ENCODE results near the gene CDK19. TPM values are rescaled to one million over a fixed set of nuclear protein-coding genes. Genes with fewer than 3 reads are reported as not detected.

CDK19 gene
- total and polyA plus RNA-seq, 2 of the 13 experiments (the other 11 are each of a cell fraction or from before 2014, with no cell fraction given), result 13.4 to 27.0 TPM

- TF ChIP-seq PRDM15 (CRISPR knock-in tag; IDR thresholded peaks at IDR 0.05) (no peak), ZNF350 (CRISPR knock-in tag; IDR thresholded peaks at IDR 0.05; ENCODE audit: borderline replicate concordance, low read depth) (no peak)
These were observed 66.8 kb downstream of the CDK19 start (continued) for GRCh38 chr6:110748453-110748852.

GRCh38 chr6:110746680-110747079 lies 68.6 kb downstream of the CDK19 start:
- peak; percentile 81 for FAIRE-seq
- Histone ChIP-seq H3K4me2 (ENCODE audit: low read depth, low read length) (peak overlapping the region; percentile 71), H3K79me2 (ENCODE audit: insufficient read depth, low read length) (peaks cover 47% of the 10 kb centered on the region), H3K9me3 (ENCODE audit: low read length) (peaks cover 20% of the 10 kb centered on the region), H3K27me3 (ENCODE audit: control insufficient read depth in 1 of 2, insufficient read depth in 2 of 2, low read length in 2 of 2) (no peaks in the 10 kb centered on the region), H3K36me3 (replicated peaks in 1 of 2; ENCODE audit: control insufficient read depth in 1 of 2, insufficient read depth in 2 of 2, low read length in 2 of 2) (peaks cover 0 to 19% of the 10 kb centered on the region in 2 experiments; a peak in 1 of 5 replicates), H3K4me3 (replicated peaks in 1 of 3; ENCODE audit: insufficient read depth in 1 of 3, low read depth in 2 of 3, low read length in 3 of 3) (peak overlapping the region; percentile 47 to 63 (median 48); a peak in 5 of 6 replicates), H2AFZ (ENCODE audit: low read length) (no peak overlapping the region), H4K20me1 (ENCODE audit: insufficient read depth, low read length) (no peaks in the 10 kb centered on the region), H3K4me1 (ENCODE audit: insufficient read depth, low read length) (peaks cover 57% of the 10 kb centered on the region), H3K9ac (ENCODE audit: insufficient read depth, low read depth, low read length) (peak overlapping the region; percentile 69), H3K27ac (ENCODE audit: extremely low read length, insufficient read depth, low read length) (peak overlapping the region; percentile 81)
- ATAC-seq, result peak; percentile 99
- 0% methylated on average over 1 of the region's 1 CpG for WGBS (ENCODE audit: low lambda C conversion rate)
- no TSS peak for BruUV-seq (replicated peaks)
- CTCF ChIA-PET (ENCODE audit: low intra/inter-chr PET ratio, low total read pairs), result no interaction called here
- DNase-seq (ENCODE audit: low spot score), result peak; percentile 93
- intact Hi-C loops (cut with micrococcal nuclease; ENCODE audit: unreplicated experiment), result loop anchor here (2.0 kb wide), 1 partner anchor 68 kb away; the partner anchor contains the start of gene CDK19
- POLR2A ChIA-PET, result interaction anchor here (1.2 to 3.7 kb wide), 4 partner anchors 9 to 129 kb away, joined by 3 to 33 read pairs (median 20); partner anchors contain the start of genes AMD1 and CDK19
- in situ Hi-C loops (cut with HindIII; ENCODE audit: extremely low pct_ligation_motif_present, low pct_unique_long_range_greater_than_20kb), result no loop called here
- no peak for TF ChIP-seq ADNP (CRISPR knock-in tag; IDR thresholded peaks at IDR 0.05)
- peak; percentile 42; the same call in 1 of the 2 replicates for TF ChIP-seq GATA4 (IDR thresholded peaks at IDR 0.05; ENCODE audit: borderline replicate concordance, low read depth)
- TF ChIP-seq ZNF234 (CRISPR knock-in tag; conservative IDR thresholded peaks at IDR 0.05), result no peak
- no peak for TF ChIP-seq ZNF138 (CRISPR knock-in tag; IDR thresholded peaks at IDR 0.05; ENCODE audit: low read depth)
- no peak for TF ChIP-seq SNAI1 (CRISPR knock-in tag; IDR thresholded peaks at IDR 0.05; ENCODE audit: borderline replicate concordance)
- TF ChIP-seq TMF1 (CRISPR knock-in tag; IDR thresholded peaks at IDR 0.05; ENCODE audit: low read depth), result no peak
- TF ChIP-seq FOXP4 (CRISPR knock-in tag; IDR thresholded peaks at IDR 0.05), result no peak; the same call in 1 of the 2 replicates
- no peak for TF ChIP-seq ZNF333 (CRISPR knock-in tag; IDR thresholded peaks at IDR 0.05; ENCODE audit: borderline replicate concordance)
- 0 out of 2 replicates have a peak, but pooled peaks have one; percentile 19 for TF ChIP-seq GATAD1 (CRISPR knock-in tag; IDR thresholded peaks at IDR 0.05)
- no peak for TF ChIP-seq ZFP91 (CRISPR knock-in tag; IDR thresholded peaks at IDR 0.05; ENCODE audit: borderline replicate concordance)
- peak; percentile 99 for TF ChIP-seq HOMEZ (CRISPR knock-in tag; IDR thresholded peaks at IDR 0.05; ENCODE audit: low read depth)

All from HepG2 (cell line).